LNCaP clone FGC (cell line): ENCODE measurements around the gene C17orf58.
"Not testable (repeated sequence)": the region's sequence is repeated elsewhere in the genome, so short reads cannot be mapped to it uniquely, and the experiment has no call there.

Source experiments
- DNase-seq: peaks from one replicate; pipeline ENCODE4 v3.0.0-alpha.2; 2011; ENCODE audit warnings: low read depth
- H3K4me3 ChIP-seq: 2 replicates; pipeline ENCODE4 v1.5.1; 2011; ENCODE audit warnings: mild to moderate bottlenecking, low read depth, low read length, control low read depth
- TF ChIP-seq, protein P1 (sequence below): IDR thresholded peaks from 2 replicates; pipeline ENCODE4 v1.5.1; 2012; ENCODE audit warnings: mild to moderate bottlenecking; ENCODE audit not compliant: control insufficient read depth, insufficient read depth; ENCODE audit errors: extremely low read depth

Gene C17orf58

DNA sequence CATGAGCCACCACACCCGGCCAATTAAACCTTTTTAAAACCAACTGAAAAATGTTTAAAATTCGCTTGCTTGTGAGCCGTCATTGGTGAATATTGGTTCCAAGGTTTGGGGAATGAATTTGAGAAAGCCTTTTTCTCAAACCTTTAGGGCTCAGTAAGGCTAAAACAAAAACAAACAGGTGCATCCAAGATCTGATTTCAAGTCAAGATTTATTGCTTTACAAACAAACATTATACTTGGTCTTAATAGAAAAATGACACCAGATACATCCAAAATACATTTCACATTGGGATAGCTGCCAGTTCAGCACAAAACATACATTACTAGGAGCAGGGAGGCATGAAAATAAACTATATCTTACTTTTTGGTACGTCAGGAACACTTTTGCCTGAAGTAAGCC is 5.4 kb downstream of the C17orf58 start:
- TF ChIP-seq, protein P1, sequence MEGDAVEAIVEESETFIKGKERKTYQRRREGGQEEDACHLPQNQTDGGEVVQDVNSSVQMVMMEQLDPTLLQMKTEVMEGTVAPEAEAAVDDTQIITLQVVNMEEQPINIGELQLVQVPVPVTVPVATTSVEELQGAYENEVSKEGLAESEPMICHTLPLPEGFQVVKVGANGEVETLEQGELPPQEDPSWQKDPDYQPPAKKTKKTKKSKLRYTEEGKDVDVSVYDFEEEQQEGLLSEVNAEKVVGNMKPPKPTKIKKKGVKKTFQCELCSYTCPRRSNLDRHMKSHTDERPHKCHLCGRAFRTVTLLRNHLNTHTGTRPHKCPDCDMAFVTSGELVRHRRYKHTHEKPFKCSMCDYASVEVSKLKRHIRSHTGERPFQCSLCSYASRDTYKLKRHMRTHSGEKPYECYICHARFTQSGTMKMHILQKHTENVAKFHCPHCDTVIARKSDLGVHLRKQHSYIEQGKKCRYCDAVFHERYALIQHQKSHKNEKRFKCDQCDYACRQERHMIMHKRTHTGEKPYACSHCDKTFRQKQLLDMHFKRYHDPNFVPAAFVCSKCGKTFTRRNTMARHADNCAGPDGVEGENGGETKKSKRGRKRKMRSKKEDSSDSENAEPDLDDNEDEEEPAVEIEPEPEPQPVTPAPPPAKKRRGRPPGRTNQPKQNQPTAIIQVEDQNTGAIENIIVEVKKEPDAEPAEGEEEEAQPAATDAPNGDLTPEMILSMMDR: no peak
- DNase-seq: peak; percentile 82
- no peak overlapping the region for H3K4me3 ChIP-seq

DNA sequence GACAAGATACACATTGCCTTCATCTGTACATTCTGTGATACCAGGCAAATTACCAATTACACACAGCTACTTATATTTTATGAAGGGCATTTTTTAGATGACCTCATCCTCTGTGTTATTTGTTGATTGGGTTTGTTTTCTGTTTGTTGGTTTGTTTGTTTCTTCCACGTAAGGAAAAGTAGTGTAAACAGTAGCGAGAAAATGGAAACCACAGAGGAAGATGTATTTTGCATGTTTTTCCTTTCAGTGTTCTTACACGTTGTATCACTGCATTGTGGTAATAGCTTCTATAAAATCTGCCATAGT is 12.9 kb downstream of the C17orf58 start:
- DNase-seq: no peak
- TF ChIP-seq, protein P1: no peak
- H3K4me3 ChIP-seq: no peak overlapping the region

DNA sequence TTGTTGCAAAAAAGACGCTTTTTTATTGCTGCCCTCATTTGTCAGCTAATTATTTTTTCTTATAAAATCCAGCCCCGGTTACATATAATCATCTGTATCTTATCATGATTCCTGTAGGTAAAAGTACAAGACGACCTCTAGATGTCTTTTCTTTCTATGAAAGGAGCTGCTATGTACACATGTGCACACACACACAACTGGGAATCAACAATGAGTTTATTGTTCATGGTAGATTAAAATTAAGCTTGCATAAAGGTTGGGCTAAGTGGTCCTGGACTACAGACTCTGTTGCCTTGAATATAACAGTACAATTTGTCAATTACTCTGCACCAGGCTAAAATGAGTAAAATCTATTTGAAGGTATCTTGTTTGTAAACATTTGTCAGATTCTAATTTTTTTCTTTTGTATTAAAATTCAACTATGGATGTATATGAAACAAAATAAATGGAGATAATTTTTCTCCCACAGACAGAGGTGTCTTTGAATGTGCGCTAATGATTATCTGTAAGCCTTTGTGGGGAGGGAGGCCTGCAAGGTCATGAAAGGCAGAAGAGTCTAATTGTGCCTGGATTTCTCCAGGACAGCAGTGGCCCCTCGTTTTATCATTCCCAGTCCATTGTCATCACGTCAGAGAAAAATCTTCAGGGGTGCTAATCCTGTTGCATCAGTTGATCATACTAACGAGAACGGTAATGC is 13.4 kb downstream of the C17orf58 start:
- H3K4me3 ChIP-seq: no peak overlapping the region
- TF ChIP-seq, protein P1: no peak
- no peak for DNase-seq

DNA sequence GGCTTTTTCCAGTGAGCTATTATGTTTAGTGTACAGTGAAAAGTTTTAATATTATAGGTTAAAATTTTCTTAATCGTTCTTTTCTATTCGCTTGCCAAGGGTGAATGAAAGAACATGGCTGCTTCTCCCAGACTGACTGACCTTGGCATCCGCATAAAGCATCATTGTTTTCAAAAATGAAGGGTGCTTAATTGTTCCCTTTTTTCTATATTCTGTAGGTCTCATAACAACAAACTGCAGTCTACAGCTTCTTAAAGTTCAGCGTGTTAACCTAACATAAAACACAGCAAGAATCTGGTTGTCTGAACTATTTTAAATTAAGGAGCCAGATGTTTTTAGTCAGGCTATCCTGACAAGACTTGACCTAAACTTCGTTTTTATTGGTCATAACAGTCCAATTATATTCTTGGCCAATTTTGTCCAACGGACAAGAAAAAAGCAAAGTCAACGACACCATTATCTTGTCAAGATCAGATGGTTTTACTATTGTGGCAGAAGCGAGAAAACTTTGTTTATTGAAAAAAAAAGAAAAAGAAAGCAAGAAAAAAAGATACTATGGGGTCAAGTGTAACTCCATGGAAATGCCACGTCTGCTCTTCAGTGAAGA is 14.1 kb downstream of the C17orf58 start:
- DNase-seq: no peak
- TF ChIP-seq, protein P1: no peak
- no peak overlapping the region for H3K4me3 ChIP-seq

DNA sequence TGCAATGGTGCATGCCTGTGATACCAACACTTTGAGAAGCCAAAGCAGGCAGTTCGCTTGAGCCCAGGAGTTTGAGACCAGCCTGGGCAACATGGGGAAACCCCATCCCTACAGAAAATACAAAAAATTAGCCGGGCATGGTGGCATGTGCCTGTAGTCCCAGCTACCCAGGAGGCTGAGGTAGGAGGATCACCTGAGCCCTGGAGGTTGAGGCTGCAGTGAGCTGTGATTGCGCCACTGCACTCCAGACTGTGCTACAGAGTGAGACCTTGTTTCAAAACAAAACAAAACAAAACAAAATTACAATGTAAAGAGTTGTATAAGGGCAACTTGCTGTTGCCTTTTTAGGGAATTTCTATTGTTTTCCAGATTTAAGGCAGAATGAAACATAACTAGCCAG is 15.4 kb downstream of the C17orf58 start:
- DNase-seq, H3K4me3 ChIP-seq: not testable (repeated sequence)

DNA sequence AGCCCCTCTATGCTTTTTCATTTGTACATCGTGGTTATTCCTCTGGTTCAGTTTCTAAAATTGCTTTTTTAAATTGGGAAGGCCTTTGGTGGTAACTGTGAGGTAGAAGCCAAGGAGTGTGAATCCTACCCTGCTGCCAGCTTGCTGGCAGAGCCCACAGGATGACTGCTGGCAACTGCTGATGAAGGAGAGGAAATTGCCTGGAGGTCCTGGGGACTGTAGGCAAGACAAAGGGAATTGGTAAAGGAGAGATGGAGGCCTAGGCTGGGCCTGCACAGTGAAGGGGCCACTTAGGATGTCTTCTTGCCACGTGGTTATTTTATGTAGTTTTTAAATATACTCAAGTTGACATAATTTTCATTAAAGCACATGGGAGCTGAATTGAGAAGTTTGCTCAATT is 15.8 kb downstream of the C17orf58 start:
- TF ChIP-seq, protein P1: no peak
- no peak for DNase-seq

DNA sequence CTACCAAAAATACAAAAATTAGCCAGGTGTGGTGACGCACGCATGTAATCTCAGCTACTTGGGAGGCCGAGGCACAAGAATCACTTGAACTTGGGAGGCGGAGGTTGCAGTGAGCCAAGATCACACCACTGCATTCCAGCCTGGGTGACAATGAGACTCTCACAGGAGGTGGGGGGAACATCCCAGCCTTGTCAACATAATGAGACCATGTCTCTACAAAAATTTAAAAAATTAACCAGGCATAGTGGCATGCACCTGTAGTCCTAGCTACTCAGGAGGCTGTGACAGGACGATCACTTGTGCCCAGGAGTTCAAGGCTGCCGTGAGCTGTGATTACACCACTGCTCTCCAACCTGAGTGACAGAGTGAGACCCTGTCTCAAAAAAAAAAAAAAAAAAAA is 20.0 kb downstream of the C17orf58 start:
- DNase-seq, H3K4me3 ChIP-seq: not testable (repeated sequence)

More for the DNA sequence above, 15.8 kb downstream of the C17orf58 start:
- H3K4me3 ChIP-seq: no peak overlapping the region

DNA sequence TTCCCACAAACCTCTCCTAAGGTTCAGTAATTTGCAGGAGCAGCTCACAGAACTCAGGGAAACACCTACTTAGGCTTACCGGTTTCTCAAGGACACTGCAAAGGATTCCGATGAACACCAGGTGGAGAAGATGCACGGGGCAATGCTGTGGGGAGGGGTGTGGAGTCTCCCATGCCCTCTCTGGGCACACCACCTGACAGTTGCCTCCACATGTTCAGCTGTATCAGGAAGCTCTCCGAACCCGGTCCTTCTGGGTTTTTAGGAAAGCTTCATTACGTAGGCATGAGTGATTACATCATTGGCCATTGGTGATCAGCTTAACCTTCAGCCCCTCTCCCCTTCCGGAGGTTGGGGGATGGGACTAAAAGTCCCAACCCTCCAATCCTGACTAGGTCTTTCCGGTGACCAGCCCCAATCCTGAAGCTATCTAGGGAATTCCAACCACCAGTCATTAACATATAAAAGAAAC is 21.6 kb downstream of the C17orf58 start:
- no peak overlapping the region for H3K4me3 ChIP-seq
- TF ChIP-seq, protein P1: no peak
- DNase-seq: no peak
